Epithelial cell of proximal tubule (primary cell): ENCODE measurements around the gene SLC37A1. TPM values are rescaled to one million over a fixed set of nuclear protein-coding genes. Genes with fewer than 3 reads are reported as not detected.

Source experiments
- DNase-seq: peaks from one replicate; pipeline ENCODE4 v3.0.0-alpha.2; 2011; ENCODE audit warnings: low read depth
- H3K4me3 ChIP-seq: 2 replicates; pipeline ENCODE4 v1.5.1; 2011; ENCODE audit warnings: low read depth, mild to moderate bottlenecking, low read length
- total RNA-seq: library from RNA; depleted of rRNA; stranded (reverse); fragments of >200 nt; gene quantifications from 2 replicates; pipeline ENCODE4 v1.2.3, GENCODE V29; 2015
- TF ChIP-seq, protein P1 (sequence below): conservative IDR thresholded peaks from 2 replicates; pipeline ENCODE4 v1.5.1; 2012; ENCODE audit warnings: low read depth, mild to moderate bottlenecking, low read length

The SLC37A1 gene
- total RNA-seq, 1 donor from 2014 or later = 16.4 TPM

DNA sequence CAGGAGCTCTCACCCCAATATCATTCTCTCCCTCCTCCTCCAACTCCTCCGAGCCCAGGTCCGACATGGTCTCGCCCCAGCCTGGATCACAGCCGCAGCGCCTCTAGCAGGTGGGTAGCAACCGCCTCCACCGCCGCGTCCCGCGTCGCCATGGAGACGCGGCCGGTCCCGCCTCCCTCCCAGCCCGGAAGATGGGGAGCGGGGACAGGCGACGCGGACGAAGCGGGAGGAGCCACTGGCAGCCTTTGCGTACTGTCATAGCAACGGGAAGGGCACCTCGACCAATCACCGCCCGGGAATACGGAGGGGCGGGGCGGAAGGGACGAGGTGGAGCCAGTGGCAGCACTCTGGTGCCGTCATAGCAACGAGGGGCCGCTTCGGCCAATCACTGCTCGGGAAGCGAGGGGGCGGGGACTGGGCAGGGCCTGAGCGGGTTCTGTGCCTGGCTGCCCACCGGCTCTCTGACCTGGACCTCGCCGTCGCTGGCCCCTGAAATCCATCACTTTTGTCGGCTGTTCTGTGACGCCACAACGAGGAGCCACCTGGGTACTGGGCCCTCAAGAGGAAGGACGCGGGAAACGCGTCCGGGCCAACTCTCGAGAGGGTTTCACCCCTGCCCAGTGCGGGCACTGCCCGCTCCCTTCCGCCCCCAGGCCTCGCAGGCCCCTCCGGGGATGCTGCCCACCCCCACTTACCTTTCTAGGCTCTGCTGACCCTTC lies 17.4 kb upstream of the SLC37A1 start, which contains the start of gene RSPH1:
TSS of gene RSPH1 (minus strand) at position 105 of the 719 bp plus-strand sequence. CDS start at position 67, 38 bp downstream.
- peak within 1 kb of the TSS; percentile 82 for H3K4me3 ChIP-seq
- peak; percentile 68 for DNase-seq
- TF ChIP-seq, protein P1, sequence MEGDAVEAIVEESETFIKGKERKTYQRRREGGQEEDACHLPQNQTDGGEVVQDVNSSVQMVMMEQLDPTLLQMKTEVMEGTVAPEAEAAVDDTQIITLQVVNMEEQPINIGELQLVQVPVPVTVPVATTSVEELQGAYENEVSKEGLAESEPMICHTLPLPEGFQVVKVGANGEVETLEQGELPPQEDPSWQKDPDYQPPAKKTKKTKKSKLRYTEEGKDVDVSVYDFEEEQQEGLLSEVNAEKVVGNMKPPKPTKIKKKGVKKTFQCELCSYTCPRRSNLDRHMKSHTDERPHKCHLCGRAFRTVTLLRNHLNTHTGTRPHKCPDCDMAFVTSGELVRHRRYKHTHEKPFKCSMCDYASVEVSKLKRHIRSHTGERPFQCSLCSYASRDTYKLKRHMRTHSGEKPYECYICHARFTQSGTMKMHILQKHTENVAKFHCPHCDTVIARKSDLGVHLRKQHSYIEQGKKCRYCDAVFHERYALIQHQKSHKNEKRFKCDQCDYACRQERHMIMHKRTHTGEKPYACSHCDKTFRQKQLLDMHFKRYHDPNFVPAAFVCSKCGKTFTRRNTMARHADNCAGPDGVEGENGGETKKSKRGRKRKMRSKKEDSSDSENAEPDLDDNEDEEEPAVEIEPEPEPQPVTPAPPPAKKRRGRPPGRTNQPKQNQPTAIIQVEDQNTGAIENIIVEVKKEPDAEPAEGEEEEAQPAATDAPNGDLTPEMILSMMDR = no peak

DNA sequence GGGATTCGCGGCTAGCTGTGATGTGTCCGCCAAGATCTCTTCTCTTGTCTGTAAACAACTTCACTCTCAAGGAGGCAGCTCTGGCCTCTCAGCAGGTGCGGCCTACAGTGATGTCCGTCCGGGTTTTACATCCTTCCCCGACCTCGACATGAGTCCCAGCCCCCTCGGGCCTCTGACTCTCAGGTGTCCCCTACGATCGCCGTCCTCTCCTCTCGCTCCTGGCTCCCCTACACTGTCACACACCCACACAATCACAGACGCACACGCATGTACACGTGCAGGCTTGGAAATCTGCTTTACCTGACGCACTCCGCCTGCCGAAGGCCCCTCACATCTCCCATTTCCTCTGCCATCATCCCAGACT lies 16.8 kb upstream of the SLC37A1 start:
- TF ChIP-seq, protein P1 = no peak
- peak overlapping the region; percentile 82 for H3K4me3 ChIP-seq
- no peak for DNase-seq

DNA sequence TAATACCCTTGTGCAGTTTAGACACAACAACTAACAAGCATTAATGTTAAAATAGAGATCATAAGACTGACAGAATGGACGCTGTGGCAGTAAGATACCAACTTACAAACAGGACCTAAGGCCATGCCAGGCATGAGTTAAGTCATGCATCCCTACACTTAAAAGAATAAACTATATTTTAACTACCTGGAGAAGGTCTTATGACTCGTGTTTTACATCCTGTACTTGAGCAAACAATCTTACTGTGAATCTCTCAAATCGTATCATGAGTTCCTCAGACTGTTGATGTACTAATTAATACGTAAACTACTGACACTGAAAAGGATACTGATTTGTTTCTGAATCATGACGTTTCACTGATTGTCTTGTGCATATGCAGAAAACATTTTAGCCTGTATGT lies 15.6 kb upstream of the SLC37A1 start:
- H3K4me3 ChIP-seq = no peak overlapping the region
- TF ChIP-seq, protein P1 = no peak
- no peak for DNase-seq

DNA sequence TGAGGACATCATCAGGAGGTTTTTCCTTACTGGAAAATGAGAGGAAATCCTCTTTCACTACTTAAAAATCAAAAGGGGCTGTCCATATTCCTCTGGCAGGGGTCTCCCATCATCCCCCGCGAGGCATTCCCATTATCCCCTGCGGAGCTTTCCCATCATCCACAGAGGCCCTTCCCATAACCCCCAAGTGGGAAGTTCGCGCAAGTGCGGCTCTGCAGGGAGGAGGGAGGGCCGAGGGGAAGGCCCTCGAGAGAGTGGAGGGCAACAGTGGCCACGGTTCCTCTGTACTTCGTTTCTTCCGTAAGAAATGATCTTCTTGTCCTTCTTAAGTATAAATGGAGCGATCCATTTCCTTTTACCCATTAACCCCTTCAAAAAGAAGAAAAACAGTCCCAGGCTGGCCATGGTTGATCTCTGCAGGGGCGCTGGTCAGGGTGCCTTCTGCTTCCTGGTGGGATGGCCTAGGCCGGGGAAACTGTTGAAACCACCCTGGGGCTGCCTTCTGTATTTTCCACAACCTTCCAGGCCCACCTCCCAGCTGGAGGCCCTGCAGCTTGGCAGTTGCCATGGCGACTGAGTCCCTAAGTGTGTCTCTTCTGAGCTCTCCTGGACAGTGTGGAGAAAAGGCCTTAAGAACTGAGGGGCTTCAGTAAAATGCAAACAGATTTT lies 14.1 kb upstream of the SLC37A1 start:
- DNase-seq = no peak
- no peak overlapping the region for H3K4me3 ChIP-seq
- TF ChIP-seq, protein P1 = no peak

DNA sequence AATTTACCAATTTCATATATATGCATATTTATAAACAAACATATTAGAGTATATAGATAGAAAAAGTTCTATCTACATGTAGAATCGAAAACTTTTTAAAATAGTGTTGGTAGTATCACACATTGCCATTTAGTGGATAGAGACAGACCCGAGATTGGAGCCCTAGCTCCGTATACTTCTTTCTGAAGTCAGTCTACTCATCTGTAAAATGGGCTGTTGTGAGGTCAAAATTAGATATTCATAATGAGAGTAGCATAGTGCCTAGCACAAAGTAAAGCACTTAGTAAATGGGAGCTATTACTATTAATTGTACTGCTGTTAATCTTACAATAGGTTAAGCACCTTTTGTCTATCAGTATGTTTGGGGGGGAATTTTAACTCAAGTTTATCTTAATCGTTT lies 13.4 kb upstream of the SLC37A1 start:
- H3K4me3 ChIP-seq = no peak overlapping the region
- TF ChIP-seq, protein P1 = no peak
- no peak for DNase-seq

DNA sequence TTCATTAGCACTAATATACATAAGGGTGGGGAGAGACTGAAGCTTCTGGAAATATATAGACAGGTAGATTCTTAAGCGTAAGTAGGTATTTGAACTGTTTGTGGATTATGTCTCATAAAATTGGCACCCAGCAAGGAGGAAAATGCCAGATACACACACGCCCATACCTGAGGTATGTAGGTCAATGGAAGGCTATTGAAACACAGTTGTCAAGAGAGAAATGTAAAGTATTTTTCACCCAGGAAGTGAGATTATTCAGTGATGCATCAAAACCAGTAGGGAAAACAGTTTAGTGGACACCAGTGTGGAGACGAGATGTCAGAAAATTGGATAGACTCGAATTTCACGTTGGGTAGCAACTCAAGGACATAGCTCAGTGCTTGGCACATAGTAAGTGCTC lies 12.9 kb upstream of the SLC37A1 start:
- H3K4me3 ChIP-seq = no peak overlapping the region
- DNase-seq = no peak
- TF ChIP-seq, protein P1 = no peak
